ENCODE results near the gene FAM110A.

DNA sequence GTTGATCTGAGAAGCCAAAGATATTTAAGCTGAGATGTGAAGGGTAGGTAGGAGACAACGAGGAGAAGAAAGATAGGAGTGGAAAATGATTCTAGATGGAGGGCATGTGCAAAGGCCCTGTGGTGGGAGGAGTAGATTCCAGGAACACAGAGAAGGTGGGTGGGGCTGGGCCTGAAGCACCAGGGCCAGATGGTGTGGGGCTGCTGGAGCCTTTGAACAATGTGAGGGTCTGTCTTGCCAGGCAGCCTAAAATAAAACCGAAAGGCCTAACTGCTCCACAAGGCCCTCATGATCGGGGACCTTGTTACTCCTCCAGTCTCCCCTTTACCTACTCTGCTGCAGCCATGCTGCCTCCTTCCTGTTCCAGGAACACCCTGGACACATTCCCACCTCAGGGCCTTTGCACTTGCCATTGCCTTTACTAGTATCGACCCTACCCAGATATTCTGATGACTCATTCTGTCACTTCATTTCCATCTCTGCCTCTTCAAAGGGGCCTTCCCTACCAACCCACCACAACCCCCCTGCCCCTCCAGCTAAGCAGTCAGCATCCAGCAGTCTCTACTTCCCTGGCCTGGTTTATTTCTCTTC, 20.0 kb downstream of the FAM110A start:
- TF ChIP-seq CTCF (IDR thresholded peaks at IDR 0.05): no peak
- TF ChIP-seq POLR2A (IDR thresholded peaks at IDR 0.05): no peak
- no peak for TF ChIP-seq POLR2AphosphoS5 (IDR thresholded peaks at IDR 0.05; ENCODE audit: insufficient read depth in 1 of 2, low read depth in 1 of 2)

Measured in vagina (tissue), 2 donors.